GM12865 (cell line): ENCODE data around the gene PPP2R5C.

Source experiments
- DNase-seq: peaks from one replicate; pipeline ENCODE4 v3.0.0; 2010; ENCODE audit warnings: low read depth
- H3K4me3 ChIP-seq: 2 replicates; pipeline ENCODE4 v1.5.1; 2011; ENCODE audit warnings: mild to moderate bottlenecking, low read depth, low read length, control low read depth
- CTCF ChIP-seq: IDR thresholded peaks from 2 replicates; pipeline ENCODE4 v1.5.1; 2011; ENCODE audit warnings: low read length, control low read depth, low read depth, inconsistent platforms; ENCODE audit not compliant: insufficient read depth; ENCODE audit errors: missing control alignments

The PPP2R5C gene

GRCh38 chr14:101925152-101925551 lies 163.6 kb downstream of the PPP2R5C start:
- no peak for TF ChIP-seq CTCF
- DNase-seq: no peak
- H3K4me3 ChIP-seq: no peak overlapping the region

GRCh38 chr14:101926085-101926484 lies 164.6 kb downstream of the PPP2R5C start:
- no peak for DNase-seq
- no peak overlapping the region for H3K4me3 ChIP-seq
- no peak for TF ChIP-seq CTCF

DNA sequence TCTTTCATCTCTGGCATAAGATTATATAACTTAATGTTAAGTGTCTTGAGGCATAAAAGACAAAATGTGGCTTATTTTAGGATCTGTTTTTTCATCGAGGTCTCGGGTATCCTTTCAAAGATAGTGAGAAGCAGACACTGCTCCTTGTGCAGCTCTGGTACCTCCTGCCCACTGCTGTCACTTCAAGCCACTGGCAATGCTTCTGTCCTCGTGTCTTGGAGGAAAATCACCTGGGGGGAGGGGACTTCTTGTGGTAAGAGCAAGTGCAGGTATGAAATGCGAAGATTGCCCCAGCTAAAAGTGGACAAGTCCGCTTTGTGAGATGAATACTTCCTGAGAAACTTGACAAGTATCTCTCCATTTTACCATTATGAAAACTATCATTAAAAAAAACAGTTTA lies 165.1 kb downstream of the PPP2R5C start:
- no peak for DNase-seq
- TF ChIP-seq CTCF: no peak
- no peak overlapping the region for H3K4me3 ChIP-seq

- DNase-seq: no peak
- H3K4me3 ChIP-seq: no peak overlapping the region
Observed at GRCh38 chr14:101927859-101928258, 166.3 kb downstream of the PPP2R5C start.

GRCh38 chr14:101928415-101928841 lies 166.9 kb downstream of the PPP2R5C start:
- DNase-seq: no peak
- no peak for TF ChIP-seq CTCF
- no peak overlapping the region for H3K4me3 ChIP-seq

More at GRCh38 chr14:101927859-101928258, 166.3 kb downstream of the PPP2R5C start:
- no peak for TF ChIP-seq CTCF

GRCh38 chr14:101929096-101929495 lies 167.6 kb downstream of the PPP2R5C start:
- DNase-seq: no peak
- H3K4me3 ChIP-seq: no peak overlapping the region
- TF ChIP-seq CTCF: no peak

- no peak overlapping the region for H3K4me3 ChIP-seq
- TF ChIP-seq CTCF: no peak
- no peak for DNase-seq
Observed at GRCh38 chr14:101929946-101930345, 168.4 kb downstream of the PPP2R5C start.
